Mucosa of descending colon (tissue), 3 donors: ENCODE results near the gene OPA3. TPM values are rescaled to one million over a fixed set of nuclear protein-coding genes. Genes with fewer than 3 reads are reported as not detected.
"Not testable (repeated sequence)": the region's sequence is repeated elsewhere in the genome, so short reads cannot be mapped to it uniquely, and the experiment has no call there.

Source experiments
- ATAC-seq: fragments of 200-7000 bp; cut with Tn5 transposase; one replicate; pipeline ENCODE4 v1.9.1; 2020; ENCODE audit warnings: mild to moderate bottlenecking, moderate library complexity
- DNase-seq, 3 donors: peaks; one replicate each; pipeline ENCODE4 v3.0.0-alpha.2; 2020
- H3K36me3 ChIP-seq: fragments of 200-600 bp; one replicate; pipeline ENCODE4 v1.8.0; 2021; ENCODE audit warnings: low read depth, mild to moderate bottlenecking
- H3K4me1 ChIP-seq: fragments of 200-600 bp; one replicate; pipeline ENCODE4 v1.8.0; 2021; ENCODE audit warnings: low read depth, mild to moderate bottlenecking
- H3K4me3 ChIP-seq: fragments of 200-600 bp; one replicate; pipeline ENCODE4 v1.8.0; 2021; ENCODE audit warnings: mild to moderate bottlenecking
- H3K9me3 ChIP-seq: fragments of 200-600 bp; one replicate; pipeline ENCODE4 v1.8.0; 2021; ENCODE audit warnings: mild to moderate bottlenecking
- intact Hi-C, 2 donors: fragments of 100-400 bp; cut with DNase I in 1 of 2; cut with micrococcal nuclease in 1 of 2; formaldehyde crosslinking; loops; one replicate each; pipeline versions ENCODE4 v1.11.0 to v1.11.1; 2022; cut with DNase I, micrococcal nuclease
- total RNA-seq, 3 donors: library from RNA; stranded (reverse); fragmentation: NEBNext Ultra II Directional in 2 of 3; extraction: Animal tissue kit (Norgen Biotek cat#: 25700) in 2 of 3; gene quantifications; one replicate each; pipeline versions ENCODE4 v1.2.1 to v1.2.4, GENCODE V29; 2021 to 2023
- TF ChIP-seq, protein P1 (sequence below): fragments of 200-600 bp; IDR thresholded peaks from one replicate; pipeline ENCODE4 v1.8.0; 2022; ENCODE audit warnings: antibody characterized with exemption, mild to moderate bottlenecking
- donor health status: DM: no; HTN: no; CAD: no; lungs with moderate emphysema.
- donor health status: DM: no; HTN: no; CAD: no.
- donor health status: DM: no; HTN: yes; CAD: no.

Gene OPA3
- total RNA-seq, 3 donors from 2014 or later, result 12.1 to 16.4 (median 13.4) TPM

DNA sequence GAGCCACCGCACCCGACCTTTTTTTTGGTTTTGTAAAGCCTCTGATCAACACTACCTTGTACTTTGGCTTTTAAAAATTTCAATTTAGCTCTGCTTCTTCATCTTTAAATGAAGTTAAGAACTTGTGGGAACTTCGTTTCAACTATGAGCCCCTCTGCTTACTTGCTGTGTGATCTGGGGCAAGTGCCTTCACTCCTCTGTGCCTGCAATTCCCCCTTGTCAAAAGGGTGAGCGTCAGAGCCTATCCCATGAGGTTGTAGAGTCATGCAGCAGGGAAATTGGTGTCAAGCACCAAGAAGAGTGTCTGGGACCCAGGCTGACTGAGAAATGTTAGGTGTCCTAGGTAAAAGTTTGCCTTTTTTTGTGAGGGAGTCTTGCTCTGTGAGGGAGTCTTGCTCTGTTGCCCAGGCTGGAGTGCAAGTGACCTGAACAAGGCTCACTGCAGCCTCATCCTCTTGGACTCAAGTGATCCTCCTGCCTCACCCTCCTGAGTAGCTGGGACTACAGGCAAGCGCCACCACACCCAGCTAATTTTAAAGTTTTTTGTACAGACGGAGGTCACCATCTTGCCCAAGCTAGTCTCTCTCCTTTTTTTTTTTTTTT lies 71.6 kb downstream of the OPA3 start:
- Histone ChIP-seq H3K4me1 (peaks cover 70% of the 10 kb centered on the region), H3K9me3 (no peaks in the 10 kb centered on the region), H3K36me3 (no peaks in the 10 kb centered on the region), H3K4me3 (no peak overlapping the region)
- DNase-seq (peak; percentile 21 to 35 (median 31)), ATAC-seq (no peak)
- intact Hi-C loops, result no loop called here
- TF ChIP-seq, protein P1, sequence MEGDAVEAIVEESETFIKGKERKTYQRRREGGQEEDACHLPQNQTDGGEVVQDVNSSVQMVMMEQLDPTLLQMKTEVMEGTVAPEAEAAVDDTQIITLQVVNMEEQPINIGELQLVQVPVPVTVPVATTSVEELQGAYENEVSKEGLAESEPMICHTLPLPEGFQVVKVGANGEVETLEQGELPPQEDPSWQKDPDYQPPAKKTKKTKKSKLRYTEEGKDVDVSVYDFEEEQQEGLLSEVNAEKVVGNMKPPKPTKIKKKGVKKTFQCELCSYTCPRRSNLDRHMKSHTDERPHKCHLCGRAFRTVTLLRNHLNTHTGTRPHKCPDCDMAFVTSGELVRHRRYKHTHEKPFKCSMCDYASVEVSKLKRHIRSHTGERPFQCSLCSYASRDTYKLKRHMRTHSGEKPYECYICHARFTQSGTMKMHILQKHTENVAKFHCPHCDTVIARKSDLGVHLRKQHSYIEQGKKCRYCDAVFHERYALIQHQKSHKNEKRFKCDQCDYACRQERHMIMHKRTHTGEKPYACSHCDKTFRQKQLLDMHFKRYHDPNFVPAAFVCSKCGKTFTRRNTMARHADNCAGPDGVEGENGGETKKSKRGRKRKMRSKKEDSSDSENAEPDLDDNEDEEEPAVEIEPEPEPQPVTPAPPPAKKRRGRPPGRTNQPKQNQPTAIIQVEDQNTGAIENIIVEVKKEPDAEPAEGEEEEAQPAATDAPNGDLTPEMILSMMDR, result no peak

- intact Hi-C loops, result no loop called here
- ATAC-seq, result no peak
- DNase-seq, result no peak
- Histone ChIP-seq H3K4me1 (peaks cover 68% of the 10 kb centered on the region), H3K36me3 (no peaks in the 10 kb centered on the region), H3K4me3 (no peak overlapping the region), H3K9me3 (no peaks in the 10 kb centered on the region)
- TF ChIP-seq, protein P1, result no peak
Observed at GRCh38 chr19:45511074-45511473, 73.5 kb downstream of the OPA3 start.

DNA sequence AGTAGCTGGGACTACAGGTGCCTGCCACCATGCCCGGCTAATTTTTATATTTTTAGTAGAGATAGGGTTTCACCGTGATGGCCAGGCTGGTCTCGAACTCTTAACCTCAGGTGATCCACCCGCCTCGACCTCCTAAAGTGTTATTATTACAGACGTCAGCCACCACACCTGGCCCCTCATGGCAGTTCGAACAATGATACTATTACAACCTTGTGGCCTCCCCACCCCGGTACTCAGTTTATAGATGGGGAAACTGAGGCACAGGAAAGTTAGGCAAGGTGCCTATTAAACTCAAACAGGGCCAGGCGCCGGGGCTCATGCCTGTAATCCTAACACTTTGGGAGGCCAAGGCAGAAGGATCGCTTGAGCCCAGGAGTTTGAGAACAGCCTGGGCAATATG lies 74.2 kb downstream of the OPA3 start:
- DNase-seq, result peak in 2 of 3 donors; percentile 0 to 32
- peaks cover 67% of the 10 kb centered on the region for H3K4me1 ChIP-seq
- H3K9me3 ChIP-seq, intact Hi-C loops, ATAC-seq, H3K4me3 ChIP-seq, H3K36me3 ChIP-seq: not testable (repeated sequence)

GRCh38 chr19:45509692-45510015 lies 74.9 kb downstream of the OPA3 start:
- no peak overlapping the region for H3K4me3 ChIP-seq
- intact Hi-C loops, result loop anchor here in 1 of 2 donors (2.0 kb wide), 1 partner anchor 13 kb away; no protein-coding TSS in a partner anchor
- DNase-seq, result no peak
- H3K36me3 ChIP-seq, result no peaks in the 10 kb centered on the region
- TF ChIP-seq, protein P1, result no peak
- no peaks in the 10 kb centered on the region for H3K9me3 ChIP-seq
- H3K4me1 ChIP-seq, result peaks cover 60% of the 10 kb centered on the region
- no peak for ATAC-seq

DNA sequence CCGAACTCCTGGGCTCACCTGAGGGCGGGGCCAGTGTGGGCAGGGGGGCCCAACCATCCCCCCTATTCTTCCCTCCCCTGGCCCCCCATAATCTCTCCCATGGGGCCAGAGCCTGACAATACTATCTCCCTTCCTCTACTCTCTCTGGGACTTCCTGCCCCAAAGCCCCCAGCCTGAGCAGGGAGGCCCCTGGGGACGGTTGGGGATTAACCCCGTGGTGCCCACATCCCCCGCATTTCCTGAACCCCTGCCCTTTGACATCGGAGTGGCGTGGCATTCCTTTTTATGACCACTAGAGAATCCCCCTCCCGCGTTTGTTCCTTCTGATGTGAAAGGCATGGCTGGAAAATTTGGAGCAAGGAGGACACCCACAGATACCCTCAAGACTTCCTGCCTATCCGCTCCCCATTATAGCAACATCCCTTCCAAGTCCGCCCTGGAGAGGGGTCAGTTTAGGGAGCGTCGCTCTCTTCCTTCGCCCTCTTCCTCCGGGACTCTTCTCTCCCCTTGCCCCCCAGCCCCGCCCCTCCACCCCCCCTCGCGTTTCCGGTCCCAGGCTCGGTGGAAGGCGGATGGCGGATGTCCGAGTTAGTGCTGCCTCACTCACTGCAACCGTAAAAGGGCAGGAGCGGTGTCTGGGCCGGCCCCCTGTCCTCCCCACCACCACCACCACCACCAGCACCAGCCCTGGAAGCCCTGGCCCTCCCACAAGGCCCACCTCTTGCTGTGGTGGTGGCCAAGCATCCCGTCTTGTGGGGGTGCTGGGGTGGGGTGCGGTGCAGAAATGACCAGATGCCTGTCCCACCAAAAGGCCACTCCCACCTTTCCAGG lies 75.5 kb downstream of the OPA3 start:
- H3K9me3 ChIP-seq, result no peaks in the 10 kb centered on the region
- peaks cover 54% of the 10 kb centered on the region for H3K4me1 ChIP-seq
- intact Hi-C loops, result loop anchor here in 1 of 2 donors (2.0 kb wide), 1 partner anchor 14 kb away; no protein-coding TSS in a partner anchor
- H3K36me3 ChIP-seq, result no peaks in the 10 kb centered on the region
- TF ChIP-seq, protein P1, result no peak
- DNase-seq (peak; percentile 79 to 90 (median 88)), ATAC-seq (peak; percentile 32)
- H3K4me3 ChIP-seq, result peak overlapping the region; percentile 88

DNA sequence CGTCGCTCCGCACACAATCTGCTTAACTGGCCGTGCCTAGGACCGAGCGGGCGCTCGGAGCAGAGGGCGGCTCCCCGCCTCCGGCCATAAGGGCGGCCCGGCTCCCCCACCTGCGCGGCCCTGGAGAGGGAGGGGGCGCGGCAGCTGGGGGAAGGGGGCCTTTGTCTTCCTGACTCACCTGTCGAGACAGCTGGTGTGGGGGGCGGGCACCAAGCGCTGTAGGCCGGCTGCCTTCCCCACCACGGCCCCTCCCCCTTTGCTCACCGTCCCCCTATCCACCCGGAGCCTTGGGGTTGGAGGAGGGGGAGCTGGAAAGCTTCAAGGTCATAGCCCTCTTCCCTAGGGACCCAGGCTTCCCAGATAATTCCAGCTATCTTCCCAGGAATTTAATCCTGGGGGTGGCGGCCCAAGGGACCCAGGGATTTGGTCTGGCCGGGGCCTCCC lies 76.2 kb downstream of the OPA3 start:
- Histone ChIP-seq H3K4me1 (peaks cover 48% of the 10 kb centered on the region), H3K4me3 (peak overlapping the region; percentile 88), H3K9me3 (no peaks in the 10 kb centered on the region), H3K36me3 (no peaks in the 10 kb centered on the region)
- intact Hi-C loops, result loop anchor here in 1 of 2 donors (2.0 kb wide), 1 partner anchor 14 kb away; no protein-coding TSS in a partner anchor
- TF ChIP-seq, protein P1, result no peak
- DNase-seq (peak; percentile 78 to 88 (median 83)), ATAC-seq (peak; percentile 32)
